Measurements from ENCODE around the gene IFITM10.

IFITM10 gene

GRCh38 chr11:1782831-1783724 is 32.7 kb upstream of the IFITM10 start:
- Histone ChIP-seq H3K27me3 (ENCODE audit: insufficient read depth, low read depth, severe bottlenecking) (peaks cover 82% of the 10 kb centered on the region), H3K36me3 (no peaks in the 10 kb centered on the region), H3K27ac (no peak overlapping the region), H3K4me3 (ENCODE audit: low read depth, low read length) (no peak overlapping the region), H3K9me3 (ENCODE audit: severe bottlenecking) (peaks cover 11% of the 10 kb centered on the region)
- TF ChIP-seq CTCF (IDR thresholded peaks at IDR 0.05; ENCODE audit: low read depth, low read length): no peak
- DNase-seq: no peak

- H3K4me3 ChIP-seq (ENCODE audit: low read depth, low read length): no peak overlapping the region
- H3K9me3 ChIP-seq (ENCODE audit: severe bottlenecking): peaks cover 4% of the 10 kb centered on the region
- no peak for DNase-seq
- peaks cover 90% of the 10 kb centered on the region for H3K27me3 ChIP-seq (ENCODE audit: insufficient read depth, low read depth, severe bottlenecking)
- H3K27ac ChIP-seq: no peak overlapping the region
- H3K36me3 ChIP-seq: no peaks in the 10 kb centered on the region
- TF ChIP-seq CTCF (IDR thresholded peaks at IDR 0.05; ENCODE audit: low read depth, low read length): no peak
Measured at GRCh38 chr11:1782031-1782590, 31.7 kb upstream of the IFITM10 start.

- Histone ChIP-seq H3K9me3 (ENCODE audit: severe bottlenecking) (peaks cover 4% of the 10 kb centered on the region), H3K4me3 (ENCODE audit: low read depth, low read length) (no peak overlapping the region), H3K36me3 (no peaks in the 10 kb centered on the region), H3K27ac (no peak overlapping the region), H3K27me3 (ENCODE audit: insufficient read depth, low read depth, severe bottlenecking) (peaks cover 95% of the 10 kb centered on the region)
- no peak for DNase-seq
- TF ChIP-seq CTCF (IDR thresholded peaks at IDR 0.05; ENCODE audit: low read depth, low read length): no peak
Measured at GRCh38 chr11:1781593-1781975, 31.2 kb upstream of the IFITM10 start.

- no peak for TF ChIP-seq CTCF (IDR thresholded peaks at IDR 0.05; ENCODE audit: low read depth, low read length)
- Histone ChIP-seq H3K27me3 (ENCODE audit: insufficient read depth, low read depth, severe bottlenecking) (peaks cover 95% of the 10 kb centered on the region), H3K27ac (no peak overlapping the region), H3K9me3 (ENCODE audit: severe bottlenecking) (no peaks in the 10 kb centered on the region), H3K36me3 (no peaks in the 10 kb centered on the region), H3K4me3 (ENCODE audit: low read depth, low read length) (no peak overlapping the region)
- no peak for DNase-seq
Measured at GRCh38 chr11:1780700-1781592, 30.6 kb upstream of the IFITM10 start.

GRCh38 chr11:1779806-1780699 is 29.7 kb upstream of the IFITM10 start:
- Histone ChIP-seq H3K27me3 (ENCODE audit: insufficient read depth, low read depth, severe bottlenecking) (peaks cover 86% of the 10 kb centered on the region), H3K27ac (no peak overlapping the region), H3K4me3 (ENCODE audit: low read depth, low read length) (no peak overlapping the region), H3K36me3 (no peaks in the 10 kb centered on the region), H3K9me3 (ENCODE audit: severe bottlenecking) (no peaks in the 10 kb centered on the region)
- no peak for TF ChIP-seq CTCF (IDR thresholded peaks at IDR 0.05; ENCODE audit: low read depth, low read length)
- no peak for DNase-seq

Data from WERI-Rb-1 (cell line).